ENCODE measurements around the gene MTHFSD. TPM values are rescaled to one million over a fixed set of nuclear protein-coding genes. Genes with fewer than 3 reads are reported as not detected.

The MTHFSD gene
- polyA plus RNA-seq, 1 donor (not counting 4 experiments of a cell fraction or from before 2014, with no cell fraction given): 14.7 TPM

GRCh38 chr16:86574646-86575045, 19.6 kb upstream of the MTHFSD start:
- Histone ChIP-seq H3K4me3 (ENCODE audit: control insufficient read depth in 2 of 3, extremely low read depth in 1 of 3, insufficient read depth in 2 of 3, low read depth in 1 of 3, low read length in 3 of 3) (no peak overlapping the region), H2AFZ (ENCODE audit: control insufficient read depth, low read length) (no peak overlapping the region), H3K79me2 (ENCODE audit: control insufficient read depth, insufficient read depth, low read length) (no peaks in the 10 kb centered on the region), H3K27me3 (ENCODE audit: control insufficient read depth, extremely low read depth, insufficient read depth, low read length) (peaks cover 49% of the 10 kb centered on the region), H3K9me1 (ENCODE audit: control insufficient read depth, extremely low read depth, insufficient read depth, low read length) (no peaks in the 10 kb centered on the region), H3K36me3 (ENCODE audit: control insufficient read depth in 2 of 2, extremely low read depth in 1 of 2, insufficient read depth in 2 of 2, low read length in 2 of 2) (no peaks in the 10 kb centered on the region), H3K27ac (ENCODE audit: control insufficient read depth, insufficient read depth, low read length) (no peak overlapping the region), H3K4me1 (ENCODE audit: control insufficient read depth, extremely low read depth, insufficient read depth, low read length) (peaks cover 15% of the 10 kb centered on the region), H3K9ac (ENCODE audit: control insufficient read depth, extremely low read depth, insufficient read depth, low read length) (no peak overlapping the region), H3K9me3 (ENCODE audit: control insufficient read depth, low read depth, low read length) (no peaks in the 10 kb centered on the region), H4K20me1 (ENCODE audit: control insufficient read depth, extremely low read depth, insufficient read depth, low read length) (no peaks in the 10 kb centered on the region), H3K4me2 (ENCODE audit: control insufficient read depth, extremely low read depth, insufficient read depth, low read depth, low read length) (no peak overlapping the region)
- dilution Hi-C loops (cut with MboI; ENCODE audit: extremely low pct_ligation_motif_present, low sequenced_read_pairs): loop anchor here (25.0 kb wide), 1 partner anchor 688 kb away; no protein-coding TSS in a partner anchor
- no peak for DNase-seq (ENCODE audit: low read depth, low spot score)
- no peak for FAIRE-seq
- TF ChIP-seq CTCF (optimal IDR thresholded peaks at IDR 0.05 in 1 of 3, IDR thresholded peaks at IDR 0.05 in 1 of 3, conservative IDR thresholded peaks at IDR 0.05 in 1 of 3; ENCODE audit: extremely low read depth in 1 of 3, insufficient read depth in 2 of 3, low read length in 3 of 3) (no peak), EZH2 (IDR thresholded peaks at IDR 0.05; ENCODE audit: low read length) (no peak)

GRCh38 chr16:86573646-86574508, 18.8 kb upstream of the MTHFSD start:
- Histone ChIP-seq H3K79me2 (ENCODE audit: control insufficient read depth, insufficient read depth, low read length) (no peaks in the 10 kb centered on the region), H3K4me1 (ENCODE audit: control insufficient read depth, extremely low read depth, insufficient read depth, low read length) (peaks cover 15% of the 10 kb centered on the region), H3K4me2 (ENCODE audit: control insufficient read depth, extremely low read depth, insufficient read depth, low read depth, low read length) (no peak overlapping the region), H3K9me1 (ENCODE audit: control insufficient read depth, extremely low read depth, insufficient read depth, low read length) (no peaks in the 10 kb centered on the region), H4K20me1 (ENCODE audit: control insufficient read depth, extremely low read depth, insufficient read depth, low read length) (no peaks in the 10 kb centered on the region), H3K9ac (ENCODE audit: control insufficient read depth, extremely low read depth, insufficient read depth, low read length) (no peak overlapping the region), H3K27me3 (ENCODE audit: control insufficient read depth, extremely low read depth, insufficient read depth, low read length) (peaks cover 50% of the 10 kb centered on the region), H3K4me3 (ENCODE audit: control insufficient read depth in 2 of 3, extremely low read depth in 1 of 3, insufficient read depth in 2 of 3, low read depth in 1 of 3, low read length in 3 of 3) (no peak overlapping the region), H3K36me3 (ENCODE audit: control insufficient read depth in 2 of 2, extremely low read depth in 1 of 2, insufficient read depth in 2 of 2, low read length in 2 of 2) (no peaks in the 10 kb centered on the region), H2AFZ (ENCODE audit: control insufficient read depth, low read length) (no peak overlapping the region), H3K9me3 (ENCODE audit: control insufficient read depth, low read depth, low read length) (no peaks in the 10 kb centered on the region), H3K27ac (ENCODE audit: control insufficient read depth, insufficient read depth, low read length) (no peak overlapping the region)
- no peak for DNase-seq (ENCODE audit: low read depth, low spot score)
- TF ChIP-seq EZH2 (IDR thresholded peaks at IDR 0.05; ENCODE audit: low read length): no peak
- TF ChIP-seq CTCF (optimal IDR thresholded peaks at IDR 0.05 in 1 of 3, IDR thresholded peaks at IDR 0.05 in 1 of 3, conservative IDR thresholded peaks at IDR 0.05 in 1 of 3; ENCODE audit: extremely low read depth in 1 of 3, insufficient read depth in 2 of 3, low read length in 3 of 3): no peak
- FAIRE-seq: no peak
- dilution Hi-C loops (cut with MboI; ENCODE audit: extremely low pct_ligation_motif_present, low sequenced_read_pairs): loop anchor here (25.0 kb wide), 1 partner anchor 688 kb away; no protein-coding TSS in a partner anchor
